Measurements from ENCODE around the gene CLEC1B.
"Not testable (repeated sequence)": the region's sequence is repeated elsewhere in the genome, so short reads cannot be mapped to it uniquely, and the experiment has no call there.

The CLEC1B gene

DNA sequence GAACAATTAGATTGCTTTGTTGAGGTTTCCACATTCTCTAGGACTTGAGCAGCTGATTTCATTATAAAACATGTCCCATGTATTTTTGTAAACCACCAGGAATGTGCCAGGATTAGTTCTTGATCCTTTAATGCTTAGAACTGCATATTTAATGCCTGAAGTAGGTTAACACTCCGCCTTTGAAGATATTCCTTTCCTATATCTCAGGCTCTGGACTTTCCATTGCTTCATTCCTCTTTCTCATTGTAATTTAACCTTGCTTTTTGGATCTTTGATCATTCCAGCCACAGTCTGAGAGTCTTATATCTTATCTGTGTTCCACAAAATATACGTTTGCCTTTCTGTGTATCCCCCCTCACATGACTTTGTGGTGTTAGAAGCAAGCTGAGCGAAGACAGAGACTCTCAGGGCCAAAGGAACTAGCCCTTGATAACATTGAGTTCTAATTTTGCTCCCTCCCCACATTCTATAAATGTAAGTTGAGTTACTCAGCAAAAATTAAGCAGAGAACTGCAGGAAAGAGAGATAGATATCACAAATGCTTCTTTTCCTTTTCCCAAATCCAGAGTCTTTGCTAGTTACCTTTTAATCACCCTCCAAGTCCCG lies 2.4 kb upstream of the CLEC1B start:
- no peak for TF ChIP-seq MYC (IDR thresholded peaks at IDR 0.05; ENCODE audit: low read depth, low read length)
- no peak for TF ChIP-seq POLR2A (IDR thresholded peaks at IDR 0.05; ENCODE audit: extremely low read depth, insufficient read length)
- no peak for TF ChIP-seq CTCF (IDR thresholded peaks at IDR 0.05; ENCODE audit: low read depth, low read length)
- TF ChIP-seq, protein P1, sequence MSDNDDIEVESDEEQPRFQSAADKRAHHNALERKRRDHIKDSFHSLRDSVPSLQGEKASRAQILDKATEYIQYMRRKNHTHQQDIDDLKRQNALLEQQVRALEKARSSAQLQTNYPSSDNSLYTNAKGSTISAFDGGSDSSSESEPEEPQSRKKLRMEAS (IDR thresholded peaks at IDR 0.05; ENCODE audit: low read depth, low read length), result no peak
- H3K4me3 ChIP-seq (ENCODE audit: low read depth, low read length), result no peak overlapping the region
- no peak for DNase-seq (ENCODE audit: low read depth)

GRCh38 chr12:9992296-9992695 lies 6.6 kb downstream of the CLEC1B start:
- no peak for DNase-seq (ENCODE audit: low read depth)
- no peak for TF ChIP-seq CTCF (IDR thresholded peaks at IDR 0.05; ENCODE audit: low read depth, low read length)
- no peak for TF ChIP-seq MYC (IDR thresholded peaks at IDR 0.05; ENCODE audit: low read depth, low read length)
- TF ChIP-seq, protein P1 (IDR thresholded peaks at IDR 0.05; ENCODE audit: low read depth, low read length), result no peak
- TF ChIP-seq POLR2A (IDR thresholded peaks at IDR 0.05; ENCODE audit: extremely low read depth, insufficient read length), result no peak
- no peak overlapping the region for H3K4me3 ChIP-seq (ENCODE audit: low read depth, low read length)

DNA sequence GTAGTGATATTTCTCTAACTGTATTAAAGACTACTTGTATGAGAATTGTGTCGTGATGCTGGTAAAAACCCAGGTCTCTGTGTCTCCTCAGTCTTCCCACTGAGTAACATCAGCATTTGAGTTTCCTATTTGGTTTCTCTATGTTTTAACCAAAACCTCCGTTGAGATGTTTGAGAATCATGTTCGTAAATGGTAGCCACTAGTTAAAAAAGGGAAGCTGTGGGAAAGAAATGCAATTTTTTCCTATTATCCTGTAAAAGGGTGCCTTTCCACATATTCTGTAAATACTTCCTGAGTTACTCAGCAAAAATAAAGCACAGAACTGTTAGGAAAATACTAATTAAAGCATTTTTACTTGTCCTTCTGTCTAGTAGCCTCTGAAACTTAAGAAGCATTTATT lies 7.0 kb downstream of the CLEC1B start:
- TF ChIP-seq MYC (IDR thresholded peaks at IDR 0.05; ENCODE audit: low read depth, low read length), result no peak
- TF ChIP-seq POLR2A (IDR thresholded peaks at IDR 0.05; ENCODE audit: extremely low read depth, insufficient read length), result no peak
- TF ChIP-seq, protein P1 (IDR thresholded peaks at IDR 0.05; ENCODE audit: low read depth, low read length), result no peak
- no peak for TF ChIP-seq CTCF (IDR thresholded peaks at IDR 0.05; ENCODE audit: low read depth, low read length)
- DNase-seq (ENCODE audit: low read depth), result peak; percentile 19
- no peak overlapping the region for H3K4me3 ChIP-seq (ENCODE audit: low read depth, low read length)

DNA sequence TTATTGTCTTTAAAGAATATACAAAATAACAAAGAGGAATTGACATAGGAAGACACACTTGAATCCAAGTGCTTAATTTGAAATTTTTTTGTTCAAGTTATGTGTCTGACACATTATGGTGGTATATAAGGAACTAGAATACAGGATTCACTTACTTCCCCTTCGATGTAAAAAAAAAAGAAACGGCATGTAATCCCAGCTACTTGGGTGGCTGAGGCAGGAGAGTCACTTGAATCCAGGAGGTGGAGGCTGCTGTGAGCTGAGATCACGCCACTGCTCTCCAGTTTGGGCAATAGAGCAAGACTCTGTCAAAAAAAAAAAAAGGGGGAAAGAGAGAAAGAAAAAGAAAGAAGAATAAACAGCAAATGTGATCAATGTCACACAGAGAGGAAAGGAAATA lies 18.8 kb downstream of the CLEC1B start:
- no peak for DNase-seq (ENCODE audit: low read depth)
- H3K4me3 ChIP-seq (ENCODE audit: low read depth, low read length), result no peak overlapping the region
- TF ChIP-seq CTCF (IDR thresholded peaks at IDR 0.05; ENCODE audit: low read depth, low read length) (no peak), POLR2A (IDR thresholded peaks at IDR 0.05; ENCODE audit: extremely low read depth, insufficient read length) (no peak), MYC (IDR thresholded peaks at IDR 0.05; ENCODE audit: low read depth, low read length) (no peak)
- TF ChIP-seq, protein P1 (IDR thresholded peaks at IDR 0.05; ENCODE audit: low read depth, low read length), result no peak

GRCh38 chr12:9977916-9978315 lies 21.0 kb downstream of the CLEC1B start:
- TF ChIP-seq, protein P1 (IDR thresholded peaks at IDR 0.05; ENCODE audit: low read depth, low read length), result no peak
- no peak for TF ChIP-seq CTCF (IDR thresholded peaks at IDR 0.05; ENCODE audit: low read depth, low read length)
- TF ChIP-seq MYC (IDR thresholded peaks at IDR 0.05; ENCODE audit: low read depth, low read length), result no peak
- no peak for TF ChIP-seq POLR2A (IDR thresholded peaks at IDR 0.05; ENCODE audit: extremely low read depth, insufficient read length)
- DNase-seq (ENCODE audit: low read depth), result no peak
- no peak overlapping the region for H3K4me3 ChIP-seq (ENCODE audit: low read depth, low read length)

DNA sequence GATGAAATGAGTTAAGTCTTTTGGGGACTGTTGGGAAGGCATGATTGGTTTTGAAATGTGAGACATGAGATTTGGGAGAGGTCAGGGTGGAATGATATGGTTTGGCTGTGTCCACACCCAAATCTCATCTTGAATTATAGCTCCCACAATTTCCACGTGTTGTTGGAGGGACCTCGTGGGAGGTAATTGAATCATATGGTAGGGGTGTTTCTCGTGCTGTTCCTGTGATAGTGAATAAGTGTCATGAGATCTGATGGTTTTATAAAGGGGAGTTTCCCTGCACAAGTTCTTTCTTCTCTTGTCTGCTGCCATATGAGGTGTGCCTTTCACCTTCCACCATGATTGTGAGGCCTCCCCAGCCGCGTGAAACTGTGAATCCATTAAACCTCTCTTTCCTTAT lies 22.3 kb downstream of the CLEC1B start:
- DNase-seq (ENCODE audit: low read depth); H3K4me3 ChIP-seq (ENCODE audit: low read depth, low read length): not testable (repeated sequence)

All from NB4 (cell line).